ENCODE data around the gene LAMC2. TPM values are rescaled to one million over a fixed set of nuclear protein-coding genes. Genes with fewer than 3 reads are reported as not detected.

Gene LAMC2
- total and polyA plus RNA-seq, 9 donors, result 0.47 to 33.7 (median 2.9) TPM

DNA sequence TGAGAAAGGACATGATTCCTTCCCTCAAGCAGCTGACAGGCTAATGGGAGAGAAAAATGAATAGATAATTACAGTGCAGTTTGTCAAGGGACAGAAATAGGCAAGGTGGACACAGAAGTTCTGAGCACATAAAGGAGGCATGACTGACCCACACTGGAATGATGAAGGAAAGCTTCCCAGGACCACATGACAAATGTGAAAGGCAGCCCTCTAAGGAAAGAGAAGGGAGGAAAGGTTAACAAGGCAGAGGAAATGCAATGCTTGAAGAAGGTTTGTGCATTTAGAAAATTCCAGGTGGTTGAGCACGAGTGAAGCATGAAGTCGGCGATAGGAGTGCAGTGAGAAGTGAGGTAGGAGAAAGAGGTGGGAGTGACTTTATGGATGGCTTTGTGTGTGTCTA, 37.4 kb downstream of the LAMC2 start:
- peaks cover 3% of the 10 kb centered on the region for H3K4me1 ChIP-seq (ENCODE audit: insufficient read depth)
- no peak overlapping the region for H3K27ac ChIP-seq
- intact Hi-C loops (cut with DNase I), result no loop called here
- H3K9me3 ChIP-seq, result no peaks in the 10 kb centered on the region
- 69 to 86% (median 85%) methylated on average over 3 of the region's 3 CpGs for WGBS, 3 donors
- no peaks in the 10 kb centered on the region for H3K36me3 ChIP-seq
- DNase-seq, result no peak
- no peak overlapping the region for H3K4me3 ChIP-seq
- H3K27me3 ChIP-seq, result no peaks in the 10 kb centered on the region
- TF ChIP-seq, protein P1, sequence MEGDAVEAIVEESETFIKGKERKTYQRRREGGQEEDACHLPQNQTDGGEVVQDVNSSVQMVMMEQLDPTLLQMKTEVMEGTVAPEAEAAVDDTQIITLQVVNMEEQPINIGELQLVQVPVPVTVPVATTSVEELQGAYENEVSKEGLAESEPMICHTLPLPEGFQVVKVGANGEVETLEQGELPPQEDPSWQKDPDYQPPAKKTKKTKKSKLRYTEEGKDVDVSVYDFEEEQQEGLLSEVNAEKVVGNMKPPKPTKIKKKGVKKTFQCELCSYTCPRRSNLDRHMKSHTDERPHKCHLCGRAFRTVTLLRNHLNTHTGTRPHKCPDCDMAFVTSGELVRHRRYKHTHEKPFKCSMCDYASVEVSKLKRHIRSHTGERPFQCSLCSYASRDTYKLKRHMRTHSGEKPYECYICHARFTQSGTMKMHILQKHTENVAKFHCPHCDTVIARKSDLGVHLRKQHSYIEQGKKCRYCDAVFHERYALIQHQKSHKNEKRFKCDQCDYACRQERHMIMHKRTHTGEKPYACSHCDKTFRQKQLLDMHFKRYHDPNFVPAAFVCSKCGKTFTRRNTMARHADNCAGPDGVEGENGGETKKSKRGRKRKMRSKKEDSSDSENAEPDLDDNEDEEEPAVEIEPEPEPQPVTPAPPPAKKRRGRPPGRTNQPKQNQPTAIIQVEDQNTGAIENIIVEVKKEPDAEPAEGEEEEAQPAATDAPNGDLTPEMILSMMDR (IDR thresholded peaks at IDR 0.05), result no peak
- no peak for TF ChIP-seq POLR2A (IDR thresholded peaks at IDR 0.05)
- no peak for TF ChIP-seq EP300 (IDR thresholded peaks at IDR 0.05)

- TF ChIP-seq, protein P1 (IDR thresholded peaks at IDR 0.05), result no peak
- no peak for TF ChIP-seq POLR2A (IDR thresholded peaks at IDR 0.05)
- TF ChIP-seq EP300 (IDR thresholded peaks at IDR 0.05), result no peak
Observed at GRCh38 chr1:183226361-183226760, 40.3 kb downstream of the LAMC2 start.

DNA sequence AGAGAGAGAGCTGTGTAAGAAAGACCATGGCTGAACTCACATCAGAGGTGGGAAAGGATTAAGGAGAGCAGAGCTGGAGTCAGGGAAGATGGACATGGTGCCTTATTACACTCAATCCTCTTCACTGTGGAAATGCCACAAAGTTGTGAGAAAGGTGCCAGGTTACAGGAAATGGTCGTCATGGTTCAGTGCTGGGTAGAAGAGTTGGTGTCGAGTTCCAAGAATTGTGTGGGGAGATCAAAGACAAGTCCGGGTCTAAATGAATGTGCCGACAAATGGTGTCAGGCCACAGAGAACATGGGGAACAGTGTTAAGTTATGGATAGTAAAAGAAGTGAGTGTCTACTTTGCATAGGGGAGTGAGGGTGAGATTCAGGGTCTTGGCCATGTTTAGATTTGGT, 40.9 kb downstream of the LAMC2 start:
- no peak for DNase-seq
- WGBS, 3 donors, result 75 to 80% (median 80%) methylated on average over 4 of the region's 4 CpGs
- Histone ChIP-seq H3K9me3 (no peaks in the 10 kb centered on the region), H3K4me3 (no peak overlapping the region), H3K36me3 (no peaks in the 10 kb centered on the region), H3K4me1 (ENCODE audit: insufficient read depth) (no peaks in the 10 kb centered on the region), H3K27me3 (no peaks in the 10 kb centered on the region), H3K27ac (no peak overlapping the region)
- intact Hi-C loops (cut with DNase I), result no loop called here
- TF ChIP-seq, protein P1 (IDR thresholded peaks at IDR 0.05), result no peak

More at GRCh38 chr1:183226361-183226760, 40.3 kb downstream of the LAMC2 start:
- Histone ChIP-seq H3K27ac (no peak overlapping the region), H3K9me3 (no peaks in the 10 kb centered on the region), H3K27me3 (no peaks in the 10 kb centered on the region), H3K36me3 (no peaks in the 10 kb centered on the region), H3K4me3 (no peak overlapping the region), H3K4me1 (ENCODE audit: insufficient read depth) (no peaks in the 10 kb centered on the region)
- WGBS, 3 donors, result 85 to 89% (median 85%) methylated on average over 4 of the region's 4 CpGs
- no peak for DNase-seq
- intact Hi-C loops (cut with DNase I), result no loop called here

GRCh38 chr1:183227422-183228346, 41.6 kb downstream of the LAMC2 start:
- TF ChIP-seq, protein P1 (IDR thresholded peaks at IDR 0.05), result peak in 1 of 3 donors; percentile 25
- TF ChIP-seq POLR2A (IDR thresholded peaks at IDR 0.05), result no peak
- no peak for TF ChIP-seq EP300 (IDR thresholded peaks at IDR 0.05)
- H3K9me3 ChIP-seq, result no peaks in the 10 kb centered on the region
- H3K4me1 ChIP-seq (ENCODE audit: insufficient read depth), result no peaks in the 10 kb centered on the region
- no peaks in the 10 kb centered on the region for H3K36me3 ChIP-seq
- no peak overlapping the region for H3K27ac ChIP-seq
- intact Hi-C loops (cut with DNase I), result no loop called here
- DNase-seq, result peak in 1 of 5 donors; percentile 49
- 90 to 93% (median 92%) methylated on average over 16 of the region's 16 CpGs for WGBS, 3 donors
- no peaks in the 10 kb centered on the region for H3K27me3 ChIP-seq
- H3K4me3 ChIP-seq, result no peak overlapping the region

Data from ovary (tissue), 9 donors.